GM12891 (cell line): ENCODE results near the gene PSMD6.
A peak's percentile ranks its signal among the peaks of the same experiment; 100 is the strongest.

Experiments
- DNase-seq: peaks from one replicate; pipeline ENCODE4 v3.0.0; 2011; ENCODE audit warnings: low spot score; ENCODE audit not compliant: insufficient read length
- FAIRE-seq: peaks from 2 replicates; lab custom pipeline; 2011; peaks lifted over from hg19 to GRCh38; lab: Jason Lieb, UNC
- PAX5 ChIP-seq: IDR thresholded peaks from 2 replicates; pipeline ENCODE4 v1.6.1; 2011; ENCODE audit warnings: low read length, moderate library complexity, mild to moderate bottlenecking; ENCODE audit not compliant: insufficient read depth, severe bottlenecking
- POLR2A ChIP-seq: IDR thresholded peaks from 2 replicates; pipeline ENCODE4 v1.6.1; 2011; ENCODE audit warnings: low read depth, low read length, control low read depth
- POLR2AphosphoS5 ChIP-seq: IDR thresholded peaks from 2 replicates; pipeline ENCODE4 v1.6.1; 2011; ENCODE audit warnings: low read depth, low read length, control low read depth
- POU2F2 ChIP-seq: IDR thresholded peaks from 2 replicates; pipeline ENCODE4 v1.6.1; 2011; ENCODE audit warnings: low read depth, mild to moderate bottlenecking, control low read depth, low read length, moderate library complexity
- SPI1 ChIP-seq: IDR thresholded peaks from 2 replicates; pipeline ENCODE4 v1.6.1; 2011; ENCODE audit warnings: low read depth, low read length, control low read depth
- TAF1 ChIP-seq: IDR thresholded peaks from 2 replicates; pipeline ENCODE4 v1.6.1; 2011; ENCODE audit warnings: low read depth, low read length, control low read depth

PSMD6 gene

GRCh38 chr3:64000453-64001055, 22.7 kb downstream of the PSMD6 start:
- DNase-seq (no peak), FAIRE-seq (no peak)
- TF ChIP-seq SPI1 (no peak), PAX5 (no peak), POLR2AphosphoS5 (no peak), POLR2A (no peak), POU2F2 (no peak), TAF1 (no peak)

- TF ChIP-seq POU2F2 (no peak), TAF1 (no peak), POLR2A (no peak), POLR2AphosphoS5 (no peak), SPI1 (no peak), PAX5 (no peak)
- no peak for DNase-seq
- no peak for FAIRE-seq
Observed at GRCh38 chr3:63998852-63999754, 24.2 kb downstream of the PSMD6 start.

GRCh38 chr3:63995086-63995485, 28.2 kb downstream of the PSMD6 start:
- DNase-seq, result no peak
- no peak for FAIRE-seq
- no peak for TF ChIP-seq POLR2A
- TF ChIP-seq PAX5, result no peak
- TF ChIP-seq POU2F2, result no peak
- no peak for TF ChIP-seq SPI1
- no peak for TF ChIP-seq POLR2AphosphoS5
- no peak for TF ChIP-seq TAF1

GRCh38 chr3:63993653-63994079, 29.6 kb downstream of the PSMD6 start:
- TF ChIP-seq POU2F2 (no peak), TAF1 (no peak), SPI1 (no peak), PAX5 (no peak), POLR2AphosphoS5 (no peak), POLR2A (no peak)

GRCh38 chr3:63992516-63993209, 30.6 kb downstream of the PSMD6 start:
- FAIRE-seq (no peak), DNase-seq (no peak)
- TF ChIP-seq SPI1 (peak; percentile 16; the same call in 1 of the 2 replicates), POLR2AphosphoS5 (no peak), POU2F2 (no peak)

More at GRCh38 chr3:63993653-63994079, 29.6 kb downstream of the PSMD6 start:
- DNase-seq (peak; percentile 44), FAIRE-seq (peak; percentile 75)

- FAIRE-seq, result no peak
- no peak for TF ChIP-seq POU2F2
- TF ChIP-seq TAF1, result no peak
- no peak for TF ChIP-seq PAX5
- no peak for TF ChIP-seq POLR2AphosphoS5
- TF ChIP-seq SPI1, result no peak
- no peak for TF ChIP-seq POLR2A
- DNase-seq, result no peak
Observed at GRCh38 chr3:63991666-63992065, 31.6 kb downstream of the PSMD6 start.

- FAIRE-seq (no peak), DNase-seq (no peak)
- TF ChIP-seq POU2F2 (no peak), TAF1 (no peak), SPI1 (no peak), PAX5 (no peak), POLR2AphosphoS5 (no peak), POLR2A (no peak)
Observed at GRCh38 chr3:63990733-63991132, 32.6 kb downstream of the PSMD6 start.

- TF ChIP-seq TAF1 (no peak), POLR2A (no peak), PAX5 (no peak), POLR2AphosphoS5 (no peak), POU2F2 (no peak), SPI1 (no peak)
- FAIRE-seq, result no peak
- DNase-seq, result no peak
Observed at GRCh38 chr3:63990204-63990603, 33.1 kb downstream of the PSMD6 start.
